Measurements from ENCODE around the gene GTPBP2.
A peak's percentile ranks its signal among the peaks of the same experiment; 100 is the strongest.

GTPBP2 gene

GRCh38 chr6:43629104-43629504 lies at the start of gene GTPBP2:
TSS of gene GTPBP2 (minus strand) at chr6:43629264. CDS start at chr6:43629162, 102 bp downstream.
- TF ChIP-seq CTCF (IDR thresholded peaks at IDR 0.05; ENCODE audit: low read length, missing control alignments), result no peak
- DNase-seq (ENCODE audit: low read depth), result peak; percentile 99
- peak within 1 kb of the TSS; percentile 98 for H3K4me3 ChIP-seq (replicated peaks; ENCODE audit: low read depth, low read length)

DNA sequence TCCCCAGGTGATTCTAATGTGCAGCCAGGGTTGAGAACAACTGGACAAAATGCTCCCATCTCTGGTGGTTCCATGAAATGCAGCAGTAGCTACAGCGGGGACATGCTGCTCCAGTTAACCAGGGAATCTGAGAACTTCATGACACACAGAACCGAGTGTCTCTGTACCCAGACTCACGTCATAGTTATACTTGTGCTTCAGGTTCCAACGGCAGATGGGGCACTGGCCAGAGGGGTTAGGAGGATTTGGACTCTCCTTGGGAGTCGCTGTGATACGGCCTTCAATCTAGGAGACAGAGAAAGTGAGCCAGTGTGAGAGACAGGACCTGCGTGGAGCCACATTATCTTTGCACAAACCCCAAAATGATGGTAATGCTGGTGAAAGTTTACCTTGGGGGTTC lies 49.3 kb upstream of the GTPBP2 start:
- no peak for DNase-seq (ENCODE audit: low read depth)
- no peak overlapping the region for H3K4me3 ChIP-seq (replicated peaks; ENCODE audit: low read depth, low read length)
- TF ChIP-seq CTCF (IDR thresholded peaks at IDR 0.05; ENCODE audit: low read length, missing control alignments), result no peak

DNA sequence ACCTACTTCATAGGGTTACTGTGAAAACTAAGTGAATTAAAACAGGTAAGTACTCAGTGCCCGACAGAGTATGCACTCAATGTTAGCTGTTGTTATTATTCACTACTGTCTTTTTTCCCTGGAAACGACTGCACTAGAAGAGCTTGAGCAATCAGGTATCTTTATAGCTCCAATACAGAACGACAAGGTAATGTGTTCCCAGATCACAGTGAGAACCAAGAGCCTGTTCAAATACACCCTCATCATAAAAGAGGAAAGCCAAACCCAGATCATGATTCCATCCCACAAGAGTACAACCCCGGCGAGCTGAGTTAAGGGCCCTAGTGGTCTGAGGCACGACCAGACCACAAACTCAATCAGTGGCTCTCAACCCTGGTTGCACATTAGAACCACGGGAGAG lies 48.7 kb upstream of the GTPBP2 start:
- DNase-seq (ENCODE audit: low read depth), result no peak
- TF ChIP-seq CTCF (IDR thresholded peaks at IDR 0.05; ENCODE audit: low read length, missing control alignments), result no peak
- no peak overlapping the region for H3K4me3 ChIP-seq (replicated peaks; ENCODE audit: low read depth, low read length)

DNA sequence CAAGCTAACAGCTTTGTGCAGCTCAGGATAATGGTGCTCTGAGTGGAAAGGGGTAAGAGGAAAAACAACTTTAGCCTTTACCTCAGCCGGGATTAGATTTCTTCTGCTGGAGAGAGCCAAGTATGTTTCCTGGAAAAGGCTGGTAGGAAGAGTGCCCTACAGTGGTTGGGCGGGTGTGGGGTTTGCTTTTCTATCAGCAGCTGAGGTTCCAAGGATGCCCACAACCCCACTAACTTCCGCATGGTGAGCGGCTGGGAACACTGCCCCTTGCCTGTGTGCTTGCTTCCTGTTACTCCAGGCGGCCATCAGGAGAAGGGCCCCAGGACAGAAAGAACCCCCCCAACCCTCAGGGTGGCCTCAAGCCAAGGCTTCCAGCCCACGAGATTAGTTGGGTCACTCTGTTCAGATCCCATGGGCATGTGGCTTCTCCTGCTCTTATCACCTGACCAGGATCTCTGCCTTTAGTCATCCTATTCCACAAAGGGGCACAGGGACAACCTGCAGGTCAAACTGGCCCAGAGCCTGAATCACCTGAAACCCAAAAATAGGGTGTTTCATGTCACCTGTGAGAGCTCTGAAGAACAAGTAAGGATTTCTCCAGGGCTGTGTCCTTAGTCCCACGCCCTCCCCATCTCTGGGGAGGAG lies 48.0 kb upstream of the GTPBP2 start:
- TF ChIP-seq CTCF (IDR thresholded peaks at IDR 0.05; ENCODE audit: low read length, missing control alignments), result no peak
- no peak for DNase-seq (ENCODE audit: low read depth)
- H3K4me3 ChIP-seq (replicated peaks; ENCODE audit: low read depth, low read length), result no peak overlapping the region

DNA sequence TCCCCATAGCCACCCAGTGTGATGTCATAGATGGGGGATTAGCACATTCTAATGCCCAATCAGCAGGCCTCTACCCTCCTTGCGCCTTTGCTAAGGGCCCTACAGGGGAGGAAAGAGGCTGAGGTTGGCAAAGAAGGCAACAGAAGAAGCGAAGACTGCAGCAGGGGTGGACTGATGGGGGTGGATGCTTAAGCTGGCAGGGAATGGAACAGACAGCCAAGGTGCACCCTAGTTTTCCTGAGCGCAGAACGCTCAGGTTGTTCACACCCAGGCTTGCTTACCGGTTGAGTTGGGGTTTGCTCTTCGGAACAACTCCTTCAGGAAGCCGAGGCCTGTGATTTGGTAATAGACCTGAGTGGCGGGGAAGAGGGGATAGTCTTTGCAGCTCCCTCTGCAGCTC lies 45.9 kb upstream of the GTPBP2 start:
- TF ChIP-seq CTCF (IDR thresholded peaks at IDR 0.05; ENCODE audit: low read length, missing control alignments), result no peak
- no peak for DNase-seq (ENCODE audit: low read depth)
- no peak overlapping the region for H3K4me3 ChIP-seq (replicated peaks; ENCODE audit: low read depth, low read length)

- no peak for TF ChIP-seq CTCF (IDR thresholded peaks at IDR 0.05; ENCODE audit: low read length, missing control alignments)
- no peak for DNase-seq (ENCODE audit: low read depth)
- no peak overlapping the region for H3K4me3 ChIP-seq (replicated peaks; ENCODE audit: low read depth, low read length)
These were observed 45.2 kb upstream of the GTPBP2 start for GRCh38 chr6:43674291-43674690.

GRCh38 chr6:43673444-43674084 lies 44.5 kb upstream of the GTPBP2 start:
- TF ChIP-seq CTCF (IDR thresholded peaks at IDR 0.05; ENCODE audit: low read length, missing control alignments), result no peak
- H3K4me3 ChIP-seq (replicated peaks; ENCODE audit: low read depth, low read length), result no peak overlapping the region
- no peak for DNase-seq (ENCODE audit: low read depth)

All from fibroblast of pulmonary artery (primary cell).